ENCODE results near the gene CNIH3.
A peak's percentile ranks its signal among the peaks of the same experiment; 100 is the strongest.
"Not testable (repeated sequence)": the region's sequence is repeated elsewhere in the genome, so short reads cannot be mapped to it uniquely, and the experiment has no call there.

CNIH3 gene

DNA sequence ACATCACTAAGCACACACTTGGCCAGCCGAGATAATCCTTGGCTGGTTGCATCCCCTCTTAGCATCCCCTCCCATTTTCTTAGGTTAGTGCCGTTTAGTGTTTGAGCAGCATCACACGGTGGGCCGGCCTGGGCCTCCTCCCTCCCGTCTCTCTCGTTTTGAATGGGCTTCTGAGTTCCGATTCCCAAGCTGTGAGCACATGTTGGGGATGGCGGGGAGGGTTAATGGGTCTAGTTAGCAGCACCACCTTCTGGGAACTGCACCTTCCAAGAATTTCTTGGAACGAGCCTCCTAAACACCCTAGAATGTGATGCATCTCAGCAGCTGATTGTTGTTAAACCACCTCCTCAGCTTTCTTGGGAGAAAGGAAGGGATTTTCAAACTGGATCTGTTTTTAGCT lies 73.3 kb downstream of the CNIH3 start:
- DNase-seq (ENCODE audit: low read depth), result no peak

DNA sequence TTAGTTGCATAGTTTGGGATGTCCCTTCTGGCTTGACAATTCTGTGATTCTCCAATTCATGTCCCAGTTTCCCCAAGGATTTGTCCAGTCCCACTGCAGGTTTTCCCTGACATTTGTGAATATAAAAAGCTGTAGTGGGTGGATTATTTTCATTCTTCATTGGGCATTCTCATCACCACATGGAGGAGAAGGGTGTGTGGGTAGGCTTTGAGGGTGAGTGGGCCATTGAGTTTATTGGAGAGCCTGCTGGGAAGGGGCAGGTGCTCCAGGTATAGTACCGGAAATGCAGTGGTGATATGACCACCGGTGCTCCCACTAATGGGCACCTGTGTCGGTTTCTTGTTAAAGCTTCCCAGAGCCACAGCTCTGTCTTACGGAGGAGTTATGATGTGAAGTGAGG lies 74.5 kb downstream of the CNIH3 start:
- DNase-seq (ENCODE audit: low read depth), result no peak

DNA sequence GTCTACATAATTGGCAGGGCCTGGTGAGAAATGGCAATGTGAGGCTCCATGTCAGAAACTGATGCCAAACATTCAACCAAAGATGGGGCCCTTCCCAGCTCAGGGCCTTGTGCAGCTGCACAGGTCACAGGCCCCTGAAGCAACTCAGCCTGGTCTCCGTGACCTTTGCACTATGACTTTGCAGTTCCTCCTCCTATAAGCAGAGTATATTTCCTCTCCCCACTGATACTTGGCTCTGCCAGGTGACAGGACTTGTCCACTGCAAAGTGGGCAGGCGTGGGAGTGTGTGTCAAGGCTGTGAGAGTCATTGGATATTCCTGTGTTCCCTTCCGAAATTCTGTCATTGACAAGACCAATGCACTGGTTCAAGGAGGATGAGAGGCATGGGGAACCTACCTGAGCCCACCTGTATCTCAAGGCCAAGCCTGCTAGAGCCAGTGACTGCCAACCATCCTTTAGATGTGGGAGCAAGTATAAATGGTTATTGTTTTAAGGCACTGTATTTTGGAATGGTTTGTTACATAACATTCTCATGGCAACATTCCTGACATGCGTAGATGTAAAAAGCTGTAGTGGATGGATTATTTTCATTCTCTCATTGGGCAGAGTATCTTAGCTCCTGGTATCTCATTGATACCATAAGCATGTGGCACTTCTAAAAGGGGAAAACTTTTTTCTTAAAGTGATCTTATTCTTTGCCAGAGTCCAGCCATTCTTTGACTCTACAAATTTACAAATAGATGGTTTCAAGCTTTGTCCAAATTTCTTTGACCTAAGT lies 75.2 kb downstream of the CNIH3 start:
- no peak for DNase-seq (ENCODE audit: low read depth)

DNA sequence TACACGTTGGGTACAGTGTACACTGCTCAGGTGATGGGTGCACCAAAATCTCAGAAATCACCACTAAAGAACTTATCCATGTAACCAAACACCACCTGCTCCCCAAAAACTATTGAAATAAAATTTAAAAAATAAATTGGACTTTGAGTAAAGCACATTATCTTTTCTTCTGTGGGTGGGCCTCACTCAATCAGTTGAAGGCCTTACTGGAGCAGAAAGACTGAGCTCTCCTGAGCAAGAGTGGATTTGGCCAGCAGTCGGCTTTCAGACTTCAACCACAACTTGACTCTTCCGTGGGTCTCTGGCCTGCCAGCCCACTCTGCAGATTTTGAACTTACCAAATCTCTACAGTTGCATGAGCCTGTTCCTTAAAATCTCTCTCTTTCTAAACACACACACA lies 78.9 kb downstream of the CNIH3 start:
- DNase-seq (ENCODE audit: low read depth), result no peak

DNA sequence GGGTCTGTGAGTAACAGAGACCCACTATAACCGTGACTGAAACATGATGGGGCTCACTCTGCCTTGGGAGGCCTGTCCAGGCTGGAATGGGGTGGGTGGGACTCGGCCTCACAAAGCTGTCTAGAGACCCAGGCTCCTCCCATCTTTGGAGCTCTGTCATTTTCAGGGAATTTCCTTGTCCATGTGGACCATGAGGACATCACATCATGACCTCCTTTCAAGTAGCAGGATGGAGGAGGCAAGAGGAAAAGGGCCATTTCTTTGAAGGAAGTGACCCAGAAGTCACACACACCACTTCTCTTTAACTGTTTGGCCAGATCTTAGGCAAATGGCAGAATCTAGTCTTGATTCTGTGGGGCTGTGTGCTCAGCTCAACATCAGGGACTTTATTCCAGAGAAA lies 79.9 kb downstream of the CNIH3 start:
- no peak for DNase-seq (ENCODE audit: low read depth)

DNA sequence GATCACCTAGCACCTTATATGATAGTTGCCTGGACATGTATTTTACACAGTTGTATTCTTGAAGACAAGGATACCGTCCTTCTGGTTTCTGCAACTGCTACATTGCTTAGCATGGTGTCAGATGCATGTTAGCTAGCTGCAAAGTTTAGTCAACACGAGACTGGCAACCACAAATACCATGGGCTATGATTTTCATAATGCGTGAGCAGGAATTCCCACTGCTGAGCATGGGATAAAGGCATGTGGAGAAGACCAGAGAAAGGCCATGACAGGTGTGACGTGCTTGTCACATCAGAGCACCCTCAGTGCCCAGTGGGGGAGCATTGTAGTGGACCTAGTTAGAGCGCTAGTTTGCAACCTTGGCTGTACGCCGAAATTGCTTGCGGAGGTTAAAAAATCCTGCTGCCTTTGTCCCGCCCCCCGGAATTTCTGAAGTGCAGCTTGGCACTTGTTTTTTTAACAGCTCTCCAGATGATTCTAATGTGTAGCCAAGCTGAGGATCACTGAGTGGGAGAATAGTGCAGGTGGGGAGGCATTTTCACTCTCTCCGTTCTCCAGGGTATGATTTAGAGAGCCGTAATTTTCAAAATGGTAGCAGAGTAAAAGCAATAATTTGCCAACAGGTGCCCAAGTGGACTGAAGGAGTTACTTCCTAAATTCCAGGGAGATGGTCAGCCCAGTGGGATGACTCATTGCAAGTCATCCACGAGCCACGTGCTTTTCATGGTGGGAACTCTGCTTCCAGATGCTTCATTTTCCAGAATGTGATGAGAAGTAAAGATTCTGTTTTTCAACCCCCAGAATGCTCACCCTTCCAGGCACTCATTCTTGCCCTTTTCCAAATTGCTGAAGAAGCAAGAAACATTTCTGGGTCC lies 81.0 kb downstream of the CNIH3 start:
- peak; percentile 67 for DNase-seq (ENCODE audit: low read depth)

DNA sequence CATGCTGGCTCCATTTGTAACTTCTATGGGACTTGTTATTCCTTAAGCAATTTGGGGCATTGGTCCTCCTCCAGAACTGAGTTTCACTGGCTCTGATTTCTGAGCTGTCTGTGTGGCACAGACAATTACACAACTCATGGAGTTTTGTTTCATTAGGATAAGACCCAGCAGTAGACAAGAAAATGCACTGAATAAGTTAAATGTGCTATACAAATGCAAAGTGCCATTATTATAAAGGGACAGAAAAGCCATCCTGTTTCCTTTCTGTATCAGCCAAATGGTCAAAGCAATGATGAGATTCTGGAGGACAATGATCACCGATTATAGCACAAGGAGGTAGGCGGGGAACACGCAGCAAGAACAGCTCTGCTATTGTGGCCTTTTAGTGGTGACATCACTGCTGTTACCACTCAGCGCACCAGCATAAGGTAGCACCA lies 81.9 kb downstream of the CNIH3 start:
- DNase-seq (ENCODE audit: low read depth), result no peak

DNA sequence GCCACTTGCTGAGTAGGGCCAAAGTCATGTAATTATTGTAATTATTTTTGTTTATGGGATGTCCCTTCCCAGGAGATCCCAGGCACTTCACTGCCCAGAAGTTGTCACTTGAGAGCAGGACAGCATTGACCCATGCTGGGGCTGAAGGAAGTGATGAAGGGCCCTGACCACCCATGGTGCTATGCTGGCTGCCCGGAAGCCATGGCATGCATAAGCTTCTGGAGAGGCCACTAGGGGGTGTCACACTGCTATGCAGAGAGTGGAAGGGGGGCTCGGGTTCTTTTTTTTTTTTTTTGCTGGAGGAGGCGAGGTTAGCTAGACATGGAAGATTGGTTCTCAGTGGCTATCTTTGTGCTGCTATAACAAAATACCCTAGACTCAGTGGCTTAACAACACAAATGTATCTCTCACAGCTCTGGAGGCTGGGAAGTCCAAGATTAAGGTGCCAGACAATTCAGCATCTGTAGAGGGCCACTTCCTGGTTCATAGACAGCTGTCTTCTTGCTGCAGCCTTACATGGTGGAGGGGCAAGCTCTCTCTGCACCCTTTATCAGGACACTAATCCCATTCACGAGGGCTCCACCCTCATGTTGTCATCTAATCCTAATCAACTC lies 84.9 kb downstream of the CNIH3 start:
- peak; percentile 27 for DNase-seq (ENCODE audit: low read depth)

DNA sequence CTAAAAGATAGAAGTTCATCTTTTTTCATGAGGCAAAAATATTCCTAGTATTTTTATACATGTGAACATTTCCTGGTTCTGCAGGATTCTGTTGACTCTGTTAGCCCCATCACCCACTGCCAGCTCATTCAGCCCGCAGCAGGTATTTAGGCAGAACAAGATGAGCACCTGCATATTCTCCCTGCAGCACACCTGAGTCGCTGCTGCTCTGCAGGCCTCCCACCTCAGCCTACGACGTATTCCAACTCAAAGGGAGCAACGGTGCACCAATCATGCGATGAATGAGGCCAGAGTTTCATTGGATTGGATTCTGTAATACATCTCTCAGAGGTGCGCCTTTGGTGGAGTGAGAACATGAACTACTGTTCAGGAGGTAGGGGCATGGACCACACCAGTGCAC lies 87.6 kb downstream of the CNIH3 start:
- no peak for DNase-seq (ENCODE audit: low read depth)

DNA sequence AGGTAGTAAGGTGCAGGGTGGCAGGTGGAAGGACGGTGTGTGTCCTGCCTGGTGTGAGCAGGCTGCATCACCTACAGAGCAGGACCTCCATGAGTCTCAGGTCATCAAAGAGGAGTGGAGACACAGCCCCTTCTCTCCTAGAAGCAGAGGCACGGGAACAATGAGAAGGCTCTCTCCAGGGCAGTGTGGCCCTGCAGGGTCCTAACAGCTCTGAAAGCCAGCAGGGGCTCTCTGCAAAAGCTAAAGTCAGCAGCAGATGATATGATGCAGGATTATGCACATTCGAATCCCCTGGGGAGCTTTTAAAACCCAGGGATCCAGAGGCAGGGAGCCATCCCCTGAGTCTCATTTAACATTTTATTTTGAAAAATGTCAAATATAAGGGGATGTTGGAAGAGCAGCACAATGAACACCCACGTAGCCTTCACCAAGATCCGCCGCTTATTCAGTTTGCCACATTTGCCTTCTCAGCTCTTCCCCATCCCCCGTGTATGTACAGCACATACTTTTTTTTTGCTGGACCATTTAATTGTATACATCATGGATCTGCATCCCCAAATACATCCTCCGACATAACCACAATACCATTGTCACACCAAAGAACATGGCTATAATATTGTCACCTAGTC lies 88.1 kb downstream of the CNIH3 start:
- DNase-seq (ENCODE audit: low read depth), result no peak

DNA sequence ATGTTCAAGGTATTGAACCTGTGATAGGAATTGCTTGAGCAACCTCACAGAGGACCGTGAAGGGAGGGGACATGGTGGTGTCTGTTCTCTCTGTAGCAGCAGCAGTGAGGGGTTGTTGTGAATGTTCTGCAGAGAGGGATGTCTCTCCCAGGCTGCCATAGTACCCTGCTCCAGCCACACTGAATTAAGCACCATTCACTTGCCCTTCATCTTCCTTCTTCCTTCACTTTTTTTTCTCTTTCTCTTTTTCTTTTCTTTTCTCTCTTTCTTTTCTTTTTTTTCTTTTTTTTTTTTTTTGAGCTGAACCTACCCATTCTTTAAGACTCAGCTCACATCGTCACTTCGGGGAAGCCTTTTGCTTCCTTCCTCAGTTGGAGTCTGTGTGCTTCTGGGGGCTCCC lies 89.5 kb downstream of the CNIH3 start:
- no peak for DNase-seq (ENCODE audit: low read depth)

DNA sequence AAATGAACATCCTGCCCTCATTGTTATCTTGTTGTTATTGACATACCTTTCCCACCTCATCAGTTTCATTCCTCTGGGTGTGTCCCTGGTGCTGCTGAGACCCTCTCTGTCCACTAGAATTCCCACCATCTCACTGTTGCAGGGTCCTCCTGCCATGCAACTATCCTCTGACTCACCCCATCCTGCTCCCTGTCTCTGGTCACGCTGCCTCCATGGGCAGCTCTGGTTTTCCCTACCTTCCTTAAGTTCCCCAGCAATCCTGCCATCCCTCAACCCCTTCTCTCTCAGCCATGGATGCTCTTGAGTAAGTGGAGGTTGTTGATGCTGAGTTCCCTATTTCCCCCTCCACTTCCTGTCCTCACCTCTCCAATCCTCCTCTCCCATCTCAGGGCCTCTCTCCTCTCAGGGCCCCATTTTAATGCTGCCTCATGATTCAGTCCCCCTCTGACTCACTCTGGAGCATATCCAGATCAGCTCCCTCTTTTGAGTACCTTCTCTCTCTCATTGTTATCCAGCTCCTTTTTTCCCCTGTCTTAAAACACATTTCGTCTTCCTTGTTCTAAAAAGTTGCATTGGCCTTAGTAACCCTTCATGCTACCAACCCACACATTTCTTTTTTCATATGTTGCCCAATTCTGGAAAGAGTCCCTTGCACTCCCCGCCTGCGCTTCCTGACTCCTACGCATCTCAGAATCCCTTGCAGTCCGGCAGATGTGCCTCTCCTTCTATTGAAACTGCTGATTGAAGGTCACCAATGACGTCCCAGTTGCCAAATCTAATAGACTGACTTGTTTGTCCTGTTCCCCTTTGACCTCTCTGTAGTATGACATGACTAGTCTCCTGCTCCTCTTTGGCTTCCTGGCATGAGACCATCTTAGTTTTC lies 92.0 kb downstream of the CNIH3 start:
- peak; percentile 56 for DNase-seq (ENCODE audit: low read depth)

DNA sequence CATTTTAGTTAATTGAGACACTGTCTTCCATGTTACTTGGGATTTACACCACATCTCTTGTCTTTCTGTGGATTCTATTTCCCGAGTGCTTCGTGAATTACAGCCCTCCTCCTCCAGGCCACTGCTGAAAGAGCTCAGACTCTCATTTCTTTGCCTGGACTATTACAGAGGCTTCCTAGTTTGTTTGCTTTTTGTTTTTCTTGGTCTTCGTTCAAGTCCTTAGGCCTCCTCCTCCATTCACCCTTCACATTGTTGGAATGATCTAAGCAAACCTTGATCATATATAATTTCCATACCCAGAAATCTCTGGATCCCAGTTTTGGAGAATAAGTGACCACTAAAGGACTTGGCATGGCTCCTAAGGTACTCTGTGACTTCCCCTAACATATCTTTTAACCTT lies 94.1 kb downstream of the CNIH3 start:
- no peak for DNase-seq (ENCODE audit: low read depth)

DNA sequence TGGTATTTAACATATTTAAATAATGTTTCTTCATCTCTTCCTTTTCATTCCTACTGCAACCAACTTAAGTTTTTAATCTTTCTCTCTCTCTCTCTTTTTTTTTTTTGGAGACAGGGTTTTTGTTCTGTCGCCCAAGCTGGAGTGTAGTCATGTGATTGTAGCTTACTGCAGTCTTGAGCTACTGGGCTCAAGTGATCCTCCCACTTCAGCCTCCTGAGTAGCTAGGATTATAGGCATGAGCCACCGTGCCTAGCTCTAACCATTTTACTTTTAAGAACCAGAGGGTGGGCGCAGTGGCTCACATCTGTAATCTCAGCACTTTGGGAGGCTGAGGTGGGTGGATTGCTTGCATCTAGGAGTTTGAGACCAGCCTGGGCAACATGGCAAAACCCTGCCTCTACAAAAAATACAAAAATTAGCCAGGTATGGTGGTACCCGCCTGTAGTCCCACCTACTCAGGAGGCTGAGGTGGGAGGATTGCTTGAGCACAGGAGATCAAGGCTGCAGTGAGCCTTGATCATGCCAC lies 95.2 kb downstream of the CNIH3 start:
- not testable (repeated sequence) for DNase-seq (ENCODE audit: low read depth)

DNA sequence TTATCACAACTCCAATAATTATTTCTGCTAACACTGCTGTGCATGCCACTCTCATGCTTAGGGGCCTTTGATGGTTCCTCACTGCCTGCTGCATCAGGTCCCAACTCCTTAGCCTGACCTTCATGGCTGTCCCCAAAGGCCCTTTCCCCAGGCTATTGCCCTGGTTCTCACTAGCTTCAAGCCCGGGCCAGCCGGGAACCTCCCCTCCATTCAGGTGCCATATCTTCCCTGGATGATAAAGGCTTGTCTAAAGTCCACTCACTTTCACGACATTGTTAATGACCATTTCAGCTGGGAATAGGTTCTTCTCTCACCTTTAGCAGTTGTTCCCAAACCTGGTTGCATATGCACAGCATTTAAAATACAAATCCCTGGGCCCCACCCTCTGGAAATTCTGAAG lies 95.8 kb downstream of the CNIH3 start:
- no peak for DNase-seq (ENCODE audit: low read depth)

DNA sequence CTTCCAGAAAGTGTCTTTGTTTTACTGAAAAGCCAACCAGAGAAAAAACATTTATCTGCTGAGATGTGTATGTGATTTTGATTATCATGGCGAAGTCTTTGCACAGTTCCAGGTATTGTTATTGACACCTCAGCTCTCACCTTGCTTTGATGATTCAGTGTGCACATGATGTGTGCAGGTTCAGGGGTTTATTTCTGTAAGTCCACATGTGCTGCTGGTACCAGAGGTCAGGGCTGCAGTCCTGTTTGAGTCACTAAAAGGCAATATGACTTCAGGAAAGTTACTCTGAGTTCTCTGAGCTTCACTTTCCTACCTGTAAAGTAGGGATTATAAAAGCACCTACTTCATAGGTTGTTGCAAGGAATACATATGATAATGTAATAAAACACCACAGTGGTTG lies 97.1 kb downstream of the CNIH3 start:
- no peak for DNase-seq (ENCODE audit: low read depth)

DNA sequence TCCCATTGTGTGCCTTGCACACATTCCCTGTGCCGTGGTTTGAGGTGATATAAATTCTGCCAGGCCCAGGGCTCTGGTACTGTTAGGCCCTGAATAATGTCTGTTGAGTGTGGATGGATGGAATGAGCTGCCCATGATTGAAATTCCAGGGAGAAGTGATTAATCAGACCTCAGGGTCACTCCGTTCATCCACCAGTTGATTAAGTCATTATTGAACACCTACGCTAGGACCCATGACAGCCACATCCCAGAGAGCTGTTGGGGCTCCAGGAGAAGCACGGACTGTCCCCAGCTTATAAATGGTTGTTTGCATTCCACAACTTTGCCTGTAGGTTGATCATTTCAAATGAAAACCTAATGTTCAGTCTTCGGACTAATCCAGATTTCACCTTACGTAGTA lies 98.4 kb downstream of the CNIH3 start:
- no peak for DNase-seq (ENCODE audit: low read depth)

DNA sequence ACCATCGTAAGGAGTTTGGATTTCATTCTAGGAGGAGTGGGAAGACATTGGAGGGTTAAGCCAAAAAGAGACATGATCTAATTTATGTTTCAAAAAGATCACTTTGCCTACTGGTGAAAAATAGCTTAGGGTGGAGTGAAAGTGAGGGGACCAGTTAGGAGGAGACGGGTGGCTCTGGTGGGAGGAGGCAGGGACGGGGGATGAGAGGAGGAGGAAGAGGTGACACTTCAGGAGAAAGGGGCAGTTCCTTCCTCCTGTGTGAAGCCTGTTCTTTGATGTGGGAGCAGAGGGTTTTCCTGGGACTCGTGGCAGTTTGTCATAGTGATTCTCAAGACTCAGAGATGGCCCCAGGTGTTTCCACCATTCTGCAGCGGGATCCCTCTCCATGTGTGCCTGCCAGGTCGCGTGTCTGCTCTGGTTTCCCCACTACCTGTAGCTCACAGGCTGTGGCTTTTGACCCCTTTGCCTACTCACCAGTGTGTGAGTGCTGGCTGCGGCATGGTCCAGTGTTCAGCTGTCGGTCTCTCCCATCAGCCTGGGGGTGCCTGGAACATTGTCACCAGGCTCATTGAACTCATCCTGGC lies 102.4 kb downstream of the CNIH3 start:
- DNase-seq (ENCODE audit: low read depth), result no peak

DNA sequence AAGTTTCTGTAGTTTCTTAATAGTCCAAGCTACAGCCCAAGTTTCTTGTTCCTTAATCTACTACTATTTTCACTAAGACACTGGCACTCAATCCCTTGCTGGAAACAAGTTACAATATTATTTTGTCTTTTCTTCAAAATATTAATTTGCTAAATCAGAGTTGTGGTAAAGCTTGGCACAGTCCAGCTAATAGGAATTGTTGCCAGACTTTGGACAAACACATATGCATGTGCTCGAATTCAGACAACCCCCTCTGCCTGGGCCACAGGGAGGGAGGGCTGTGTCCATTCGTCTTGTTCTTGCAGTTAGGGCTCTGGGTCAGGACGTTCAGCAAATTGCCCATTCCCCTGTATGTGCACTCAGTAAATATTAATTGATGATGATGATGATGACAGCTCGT lies 103.6 kb downstream of the CNIH3 start:
- DNase-seq (ENCODE audit: low read depth), result no peak

DNA sequence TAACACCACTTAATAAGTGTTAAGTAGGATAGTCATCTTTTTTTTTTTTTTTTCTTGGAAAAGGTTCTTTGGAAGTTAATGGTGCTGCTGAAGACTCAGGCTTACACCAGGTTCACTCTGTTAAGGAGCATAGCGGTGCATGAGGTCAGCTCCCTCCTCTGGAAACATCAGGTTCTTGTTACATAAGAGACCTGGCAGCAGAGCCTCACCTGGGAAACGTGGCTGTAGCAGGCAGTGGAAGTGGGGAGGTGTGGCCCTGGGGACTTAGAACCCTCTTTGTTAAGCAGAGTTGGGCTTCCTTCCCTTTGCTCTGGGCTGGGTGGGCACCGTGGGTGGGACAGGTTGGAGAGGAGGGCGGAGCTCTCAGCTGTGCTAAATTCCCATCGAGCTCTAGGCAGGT lies 104.1 kb downstream of the CNIH3 start:
- no peak for DNase-seq (ENCODE audit: low read depth)

DNA sequence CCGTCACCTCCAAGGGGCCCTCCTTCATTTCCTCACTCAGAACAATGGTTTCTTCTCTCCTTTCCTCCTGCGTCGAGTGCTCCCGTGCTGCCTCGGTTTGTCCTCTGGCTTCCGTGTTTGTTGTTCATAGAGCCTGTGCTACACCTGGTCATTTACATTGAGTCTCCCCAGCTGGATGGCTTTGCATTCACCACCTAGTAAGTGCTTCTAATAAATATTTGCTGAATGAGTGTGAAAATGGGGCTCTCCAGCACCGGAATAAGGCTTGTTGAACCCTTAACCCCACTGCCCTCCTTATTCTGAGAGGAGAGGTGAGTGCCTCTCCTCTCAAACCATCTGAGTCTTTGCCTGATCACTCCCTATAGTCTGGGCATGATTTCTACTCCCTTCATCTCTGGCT lies 104.9 kb downstream of the CNIH3 start:
- no peak for DNase-seq (ENCODE audit: low read depth)
